GM19468 (cell line): ENCODE data around the gene RAD9B.

Experiments
- ATAC-seq: cut with Tn5 transposase; IDR thresholded peaks from one replicate; pipeline ENCODE4 v1.9.1; 2021; ENCODE audit warnings: mild to moderate bottlenecking, moderate library complexity, moderate number of reproducible peaks; ENCODE audit not compliant: unreplicated experiment; ENCODE audit errors: extremely low read depth

Gene RAD9B

GRCh38 chr12:110550981-110551380 is 48.9 kb downstream of the RAD9B start:
- no peak for ATAC-seq
